ENCODE measurements around the gene EPB41L5.
"Not testable (repeated sequence)": the region's sequence is repeated elsewhere in the genome, so short reads cannot be mapped to it uniquely, and the experiment has no call there.

Gene EPB41L5

DNA sequence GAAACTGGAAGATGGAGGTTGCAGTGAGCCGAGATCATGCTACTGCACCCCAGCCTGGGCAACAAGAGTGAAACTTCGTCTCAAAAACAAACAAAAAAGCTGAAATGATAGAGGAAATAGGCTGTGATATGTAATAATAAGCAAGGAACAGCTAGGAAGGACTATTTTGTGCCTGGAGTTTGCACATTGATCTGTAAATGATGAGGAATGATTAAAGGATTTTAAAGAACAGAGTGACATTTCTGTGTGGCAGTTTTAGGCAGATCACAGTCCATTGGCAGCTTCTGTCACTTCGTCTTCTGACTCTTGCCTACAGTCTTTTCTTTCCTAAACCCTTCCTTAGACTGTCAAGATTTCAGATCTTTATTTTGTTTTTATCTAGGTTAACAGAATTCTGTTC, 19.4 kb downstream of the EPB41L5 start:
- no peak for DNase-seq

DNA sequence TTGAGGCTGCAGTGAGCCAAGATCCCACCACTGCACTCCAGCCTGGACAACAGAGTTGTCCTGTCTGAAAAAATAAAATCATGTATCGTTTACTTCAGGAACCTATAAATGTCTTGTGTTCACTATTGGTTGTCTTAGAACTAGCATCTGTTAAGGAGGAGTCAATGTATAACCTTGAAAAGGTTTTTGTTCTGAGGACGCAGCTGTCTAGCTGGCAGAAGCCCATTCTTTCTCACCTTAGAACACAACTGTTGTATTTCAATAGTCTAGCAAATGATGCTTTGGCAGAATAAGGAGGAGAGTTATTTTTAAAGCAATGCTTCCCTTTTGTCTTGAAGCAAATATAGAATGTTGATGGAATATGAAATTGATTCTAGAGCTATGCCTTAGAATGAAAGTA, 21.1 kb downstream of the EPB41L5 start:
- no peak for DNase-seq

DNA sequence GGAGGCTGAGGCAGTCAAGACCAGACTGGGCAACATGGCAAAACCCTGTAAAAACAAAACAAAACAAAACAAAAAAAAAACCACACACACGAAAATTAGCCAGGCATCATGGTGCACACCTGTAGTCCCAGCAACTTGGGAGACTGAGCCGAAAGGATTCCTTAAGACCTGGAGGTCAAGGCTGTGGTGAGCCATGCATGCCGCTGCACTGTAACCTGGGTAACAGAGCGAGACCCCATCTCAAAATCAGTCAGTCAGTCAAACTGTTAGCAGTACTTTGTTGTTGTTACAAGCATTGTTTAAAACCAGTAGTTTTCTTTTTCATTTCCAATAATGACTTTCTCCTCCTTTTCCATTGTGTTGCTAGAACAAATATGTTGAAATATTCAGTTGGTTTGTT, 21.7 kb downstream of the EPB41L5 start:
- no peak for DNase-seq

DNA sequence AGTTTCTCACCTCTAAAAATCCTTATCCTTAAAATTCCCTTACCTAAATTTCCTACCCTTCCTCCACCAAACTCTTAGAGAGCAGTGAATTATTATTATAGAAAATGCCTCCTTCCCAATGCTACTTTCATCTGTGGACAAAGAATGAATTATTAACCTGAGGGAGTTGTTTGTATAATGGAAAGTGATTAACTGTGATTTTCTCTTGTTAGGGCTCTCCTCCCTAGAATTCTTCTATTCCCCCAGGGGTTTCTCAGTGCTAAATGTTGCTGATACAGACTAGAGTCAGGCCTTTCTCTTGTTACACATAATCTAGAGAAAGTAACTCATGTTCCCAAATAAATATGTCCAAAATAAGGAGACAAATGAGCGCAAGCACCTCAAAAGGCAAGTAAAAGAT, 23.3 kb downstream of the EPB41L5 start:
- no peak for DNase-seq

DNA sequence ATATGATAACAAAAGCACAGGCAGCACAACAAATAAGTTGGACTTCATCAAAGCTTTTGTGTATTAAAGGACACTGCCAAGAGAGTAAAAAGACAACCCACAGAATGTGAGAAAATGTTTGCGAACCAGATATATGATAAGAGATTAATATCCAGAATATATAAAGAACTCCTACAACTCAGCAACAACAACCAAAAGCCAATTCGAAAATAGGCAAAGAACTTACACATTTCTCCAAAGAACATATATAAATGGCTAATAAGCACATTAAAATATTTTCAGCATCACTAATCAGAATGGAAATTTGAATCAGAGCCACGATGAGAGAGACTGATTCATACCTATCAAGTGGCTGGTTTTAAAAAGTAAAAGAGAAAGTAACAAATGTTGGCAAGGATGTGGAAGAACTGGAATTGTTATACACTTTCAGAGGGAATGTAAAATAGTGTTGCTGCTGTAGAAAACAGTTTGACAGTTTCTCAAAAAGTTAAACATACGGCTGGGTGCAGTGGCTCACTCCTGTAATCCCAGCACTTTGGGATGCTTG, 25.2 kb downstream of the EPB41L5 start:
- no peak for DNase-seq

DNA sequence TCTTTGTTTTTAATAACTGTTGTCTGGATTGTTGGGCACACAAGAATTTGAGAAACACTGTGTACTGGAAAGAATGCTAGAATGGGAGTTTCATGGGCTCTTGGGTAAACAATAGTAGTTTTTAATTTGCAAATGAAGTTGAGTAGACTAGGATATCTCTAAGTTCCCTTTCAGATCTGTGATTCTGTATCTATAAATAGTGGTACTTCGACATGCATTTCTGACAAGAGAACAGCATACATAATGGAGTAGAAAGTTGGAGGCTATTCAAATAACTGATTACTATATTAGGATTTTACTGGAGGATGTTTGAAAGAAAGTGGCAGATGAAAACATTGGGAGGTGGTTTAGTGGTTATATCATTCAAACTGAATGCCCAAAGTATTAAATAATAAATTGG, 29.5 kb downstream of the EPB41L5 start:
- no peak for DNase-seq

DNA sequence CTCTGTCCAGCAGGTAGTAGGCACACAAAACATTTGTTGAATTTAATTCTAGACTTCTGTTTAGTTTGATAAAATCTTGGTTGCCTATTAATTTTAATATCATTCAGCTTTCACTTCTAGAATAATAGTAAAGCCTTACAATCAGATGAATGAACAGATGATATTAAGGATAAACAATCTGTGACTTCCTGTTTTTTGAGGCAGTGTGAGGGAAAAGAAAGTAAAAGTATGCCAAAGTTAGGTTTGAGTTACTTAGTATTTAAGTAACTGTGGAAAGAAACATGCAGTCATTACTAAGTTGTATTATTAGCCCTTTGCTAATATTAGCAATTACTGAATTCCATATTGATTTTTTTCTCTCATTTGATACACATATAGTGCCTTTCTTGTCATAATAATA, 31.5 kb downstream of the EPB41L5 start:
- DNase-seq: no peak

DNA sequence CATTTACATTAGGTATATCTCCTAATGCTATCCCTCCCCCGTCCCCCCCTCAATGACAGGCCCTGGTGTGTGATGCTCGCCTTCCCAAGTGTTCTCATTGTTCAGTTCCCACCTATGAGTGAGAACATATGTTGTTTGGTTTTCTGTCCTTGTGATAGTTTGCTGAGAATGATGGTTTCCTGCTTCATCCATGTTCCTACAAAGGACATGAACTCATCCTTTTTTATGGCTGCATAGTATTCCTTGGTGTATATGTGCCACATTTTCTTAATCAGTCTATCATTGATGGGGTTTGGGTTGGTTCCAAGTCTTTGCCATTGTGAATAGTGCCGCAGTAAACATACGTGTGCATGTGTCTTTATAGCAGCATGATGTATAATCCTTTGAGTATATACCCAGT, 32.9 kb downstream of the EPB41L5 start:
- DNase-seq: not testable (repeated sequence)

DNA sequence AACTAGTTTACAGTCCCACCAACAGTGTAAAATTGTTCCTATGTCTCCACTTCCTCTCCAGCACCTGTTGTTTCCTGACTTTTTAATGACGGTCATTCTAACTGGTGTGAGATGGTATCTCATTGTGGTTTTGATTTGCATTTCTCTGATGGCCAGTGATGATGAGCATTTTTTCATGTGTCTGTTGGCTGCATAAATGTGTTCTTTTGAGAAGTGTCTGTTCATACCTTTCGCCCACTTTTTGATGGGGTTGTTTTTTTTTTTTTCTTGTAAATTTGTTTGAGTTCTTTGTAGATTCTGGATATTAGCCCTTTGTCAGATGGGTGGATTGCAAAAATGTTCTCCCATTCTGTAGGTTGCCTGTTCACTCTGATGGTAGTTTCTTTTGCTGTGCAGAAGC, 33.4 kb downstream of the EPB41L5 start:
- not testable (repeated sequence) for DNase-seq

DNA sequence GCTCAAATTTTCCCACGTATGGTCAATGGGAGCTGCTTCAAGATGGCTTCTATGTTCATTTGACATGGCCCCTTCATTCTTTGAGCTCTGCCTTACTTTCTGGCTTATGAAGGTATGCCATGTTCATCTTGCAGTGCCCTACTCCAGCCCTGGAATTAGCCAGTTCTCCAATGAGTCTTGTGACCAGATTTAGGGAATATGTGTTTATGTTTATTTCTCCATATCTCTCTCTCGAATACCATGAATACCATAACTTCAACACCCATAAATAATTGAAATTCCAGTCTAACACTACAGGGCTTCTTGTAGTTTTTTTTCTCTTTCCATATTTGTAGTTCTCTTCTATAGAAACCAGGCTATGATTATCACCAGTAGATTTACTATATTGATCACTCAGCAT, 39.7 kb downstream of the EPB41L5 start:
- no peak for DNase-seq

DNA sequence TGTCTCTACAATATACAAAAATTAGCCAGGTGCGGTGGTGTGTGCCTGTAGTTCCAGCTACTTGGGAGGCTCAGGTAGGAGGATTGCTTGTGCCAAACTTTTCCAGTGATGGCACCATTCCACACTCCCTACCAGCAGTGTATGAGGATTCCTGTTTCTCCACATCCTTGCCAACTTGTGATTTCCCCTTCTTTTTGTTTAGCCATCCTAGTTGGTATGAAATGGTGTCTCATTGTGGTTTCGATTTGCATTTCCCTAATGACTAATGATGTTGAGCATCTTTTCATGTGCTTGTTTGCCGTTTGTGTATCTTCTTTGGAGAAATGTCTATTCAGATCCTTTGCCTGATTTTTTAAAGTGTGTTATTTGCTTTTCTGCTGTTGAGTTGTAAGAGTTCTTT, 41.0 kb downstream of the EPB41L5 start:
- DNase-seq: no peak

DNA sequence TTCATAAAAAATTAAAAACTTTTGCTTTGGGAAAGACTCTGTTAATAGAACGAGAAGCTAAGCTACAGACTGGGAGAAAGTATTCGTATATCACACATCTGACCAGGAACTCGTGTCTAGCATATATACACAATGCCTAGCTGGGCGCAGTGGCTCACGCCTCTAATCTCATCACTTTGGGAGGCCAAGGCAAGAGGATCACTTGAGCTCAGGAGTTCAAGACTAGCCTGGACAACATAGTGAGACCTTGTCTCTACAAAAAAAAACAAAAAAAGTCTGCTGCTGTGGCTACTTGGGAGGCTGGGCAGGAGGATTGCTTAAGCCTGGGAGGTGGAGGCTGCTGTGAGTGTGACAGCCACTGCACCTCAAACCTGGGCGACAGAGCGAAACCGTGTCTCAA, 46.6 kb downstream of the EPB41L5 start:
- no peak for DNase-seq

DNA sequence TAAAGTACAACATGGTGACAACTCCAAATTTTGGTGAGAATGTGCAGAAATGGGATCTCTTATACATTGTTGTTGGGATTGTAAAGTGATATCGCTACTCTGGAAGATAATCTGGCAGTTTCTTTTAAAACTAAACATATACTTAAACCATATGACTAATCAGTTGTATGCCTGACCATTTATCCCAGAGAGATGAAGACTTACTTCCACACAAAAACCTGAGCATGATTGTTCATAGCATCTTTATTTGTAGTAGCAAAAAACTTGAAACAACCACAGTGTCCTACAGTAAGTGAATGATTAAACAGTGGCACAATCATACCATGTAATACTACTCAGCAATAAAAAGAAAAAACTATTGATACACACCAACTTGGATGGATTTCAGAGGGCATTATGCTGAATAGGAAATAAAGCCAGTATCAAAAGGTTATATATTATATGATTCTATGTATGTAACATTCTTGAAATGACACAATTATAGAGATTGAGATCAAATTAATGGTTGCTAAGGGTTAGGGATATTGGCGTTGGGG, 47.3 kb downstream of the EPB41L5 start:
- no peak for DNase-seq

DNA sequence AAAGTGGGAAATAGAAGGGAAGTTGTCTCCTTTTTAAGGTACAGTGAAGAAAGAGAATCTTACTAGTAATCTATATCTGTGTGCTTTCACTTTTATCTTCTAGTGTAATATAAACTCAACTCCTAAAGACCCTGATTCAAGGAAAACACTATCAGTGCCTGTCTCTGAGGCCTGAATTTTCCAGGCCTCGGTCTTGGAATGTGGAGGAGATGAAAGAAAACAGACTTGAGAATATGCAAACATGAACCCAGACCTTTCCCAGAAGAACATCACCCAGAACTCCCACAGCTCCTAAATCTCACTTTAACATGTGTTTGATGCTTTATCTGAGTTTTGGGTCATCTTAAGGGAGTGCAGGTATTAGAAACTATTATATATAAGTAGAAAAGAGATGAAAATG, 51.8 kb downstream of the EPB41L5 start:
- DNase-seq: no peak

DNA sequence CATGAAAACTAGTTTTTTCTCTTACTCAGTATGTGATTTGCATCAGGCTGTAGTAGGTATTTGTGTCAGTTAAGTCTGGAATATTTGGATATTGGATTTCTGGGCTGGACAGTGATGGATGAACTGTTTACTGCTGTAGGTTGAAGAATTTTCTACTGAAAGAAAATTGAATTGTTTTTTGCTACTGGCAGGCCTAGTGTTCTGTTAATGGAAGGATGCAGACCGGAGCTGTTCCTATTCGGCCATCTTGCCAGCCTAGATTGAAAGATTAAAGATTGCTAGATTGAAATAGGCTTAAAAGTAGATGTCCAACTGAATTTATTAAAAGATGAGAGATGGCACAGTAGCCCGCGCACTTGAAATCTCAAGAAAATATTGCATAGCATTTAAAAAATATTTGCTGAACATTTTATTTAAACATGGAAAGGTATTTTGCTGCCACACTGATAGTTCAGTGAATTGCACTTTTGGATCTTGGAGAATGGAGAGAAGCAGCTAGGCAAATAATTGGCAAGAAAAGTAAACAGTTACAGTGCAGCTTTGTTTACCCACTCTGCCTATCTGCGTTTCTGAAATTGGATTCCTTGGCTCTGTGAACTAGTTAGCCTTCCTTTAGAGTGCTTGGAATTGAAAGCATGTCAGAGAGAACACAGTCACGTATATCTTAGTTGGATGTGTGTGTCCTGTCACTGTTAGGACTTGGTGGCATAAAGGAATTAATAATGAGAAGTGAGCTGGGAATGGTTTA, 54.1 kb downstream of the EPB41L5 start:
- DNase-seq: no peak

DNA sequence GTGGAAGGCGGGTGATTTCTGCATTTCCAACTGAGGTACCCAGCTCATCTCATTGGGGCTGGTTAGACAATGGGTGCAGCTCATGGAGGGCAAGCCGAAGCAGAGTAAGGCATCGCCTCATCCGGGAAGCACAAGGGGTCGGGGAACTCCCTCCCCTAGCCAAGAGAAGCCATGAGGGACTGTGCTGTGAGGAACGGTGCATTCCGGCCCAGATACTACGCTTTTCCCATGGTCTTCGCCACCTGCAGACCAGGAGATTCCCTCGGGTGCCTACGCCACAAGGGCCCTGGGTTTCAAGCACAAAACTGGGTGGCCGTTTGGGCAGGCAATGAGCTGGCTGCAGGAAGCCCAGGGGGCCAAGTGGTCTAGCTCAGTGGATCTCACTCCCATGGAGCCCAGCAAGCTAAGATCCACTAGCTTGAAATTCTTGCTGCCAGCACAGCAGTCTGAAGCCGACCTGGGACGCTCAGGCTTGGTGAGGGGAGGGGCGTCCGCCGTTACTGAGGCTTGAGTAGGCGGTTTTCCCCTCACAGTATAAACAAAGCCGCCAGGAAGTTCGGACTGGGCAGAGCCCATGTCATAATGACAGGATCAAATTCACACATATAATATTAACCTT, 55.3 kb downstream of the EPB41L5 start:
- DNase-seq: not testable (repeated sequence)

DNA sequence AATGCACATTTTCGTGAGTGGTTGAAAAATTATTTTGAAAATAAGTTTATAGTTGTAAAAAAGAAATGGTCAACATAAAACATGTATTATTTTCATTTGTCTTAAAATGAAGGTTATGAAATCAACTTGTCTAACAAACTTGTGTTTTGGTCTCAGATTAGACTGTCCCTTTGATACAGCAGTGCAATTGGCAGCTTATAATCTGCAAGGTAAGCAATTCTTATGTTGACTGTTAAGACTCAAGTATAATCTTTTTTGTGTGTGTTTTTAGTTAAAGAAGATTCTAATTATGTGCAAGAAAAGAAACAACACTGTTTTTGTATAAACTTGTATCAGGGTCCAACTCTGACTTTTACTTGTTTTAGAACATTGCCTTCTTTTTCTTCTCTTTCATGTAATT, 62.7 kb downstream of the EPB41L5 start:
- no peak for DNase-seq

DNA sequence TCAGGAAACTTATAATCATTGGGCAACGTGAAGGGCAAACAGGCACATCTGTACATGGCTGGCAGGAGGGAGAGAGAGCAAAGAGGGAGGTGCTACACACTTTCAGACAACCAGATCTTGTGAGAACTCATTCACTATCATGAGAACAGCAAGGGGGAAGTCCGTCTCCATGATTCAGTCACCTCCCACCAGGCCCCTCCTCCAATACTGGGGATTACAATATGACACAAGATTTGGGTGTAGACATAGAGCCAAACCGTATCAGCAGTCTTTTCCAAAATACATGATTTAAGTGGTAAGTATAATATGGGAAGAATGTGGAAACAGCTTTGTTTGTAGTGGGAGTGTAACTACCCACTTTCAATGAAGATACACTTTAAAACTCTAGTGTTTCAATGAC, 65.0 kb downstream of the EPB41L5 start:
- no peak for DNase-seq

DNA sequence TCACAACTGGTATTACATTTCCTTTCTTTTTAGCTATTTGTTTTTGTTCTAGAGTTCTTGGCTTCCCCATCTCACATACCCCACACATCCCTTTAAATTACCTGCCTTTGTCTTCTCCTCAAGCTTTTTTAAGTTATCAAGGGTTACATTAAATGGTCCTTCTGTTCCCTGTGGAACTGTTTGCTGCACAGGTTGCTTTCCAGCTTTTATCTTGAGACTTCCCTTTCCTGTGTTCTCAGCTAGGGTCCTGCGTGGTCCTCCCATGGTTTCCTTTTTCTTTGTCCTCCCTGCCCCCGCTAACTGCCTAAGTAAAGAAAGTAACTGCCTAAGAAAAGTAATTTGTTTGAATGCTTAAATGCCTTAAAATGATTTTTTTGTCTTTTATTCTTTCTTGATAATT, 66.8 kb downstream of the EPB41L5 start:
- DNase-seq: no peak

DNA sequence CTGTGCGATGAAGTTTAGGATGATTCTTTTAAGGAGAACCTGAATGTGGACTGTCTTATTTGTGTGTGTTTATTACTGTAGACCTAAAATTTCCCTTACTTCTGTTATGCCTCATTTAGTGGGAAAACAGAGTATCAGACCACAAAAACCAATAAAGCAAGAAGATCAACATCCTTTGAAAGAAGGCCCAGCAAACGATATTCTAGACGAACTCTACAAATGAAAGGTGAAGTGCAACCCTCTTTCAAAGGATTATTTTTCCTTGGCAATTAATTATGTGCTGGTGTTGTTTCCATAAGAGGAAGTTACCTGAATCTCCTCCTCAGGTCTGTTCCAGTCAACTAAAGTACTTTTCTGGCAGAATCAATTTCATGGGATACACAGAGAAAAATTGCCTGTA, 78.6 kb downstream of the EPB41L5 start:
- DNase-seq: no peak

DNA sequence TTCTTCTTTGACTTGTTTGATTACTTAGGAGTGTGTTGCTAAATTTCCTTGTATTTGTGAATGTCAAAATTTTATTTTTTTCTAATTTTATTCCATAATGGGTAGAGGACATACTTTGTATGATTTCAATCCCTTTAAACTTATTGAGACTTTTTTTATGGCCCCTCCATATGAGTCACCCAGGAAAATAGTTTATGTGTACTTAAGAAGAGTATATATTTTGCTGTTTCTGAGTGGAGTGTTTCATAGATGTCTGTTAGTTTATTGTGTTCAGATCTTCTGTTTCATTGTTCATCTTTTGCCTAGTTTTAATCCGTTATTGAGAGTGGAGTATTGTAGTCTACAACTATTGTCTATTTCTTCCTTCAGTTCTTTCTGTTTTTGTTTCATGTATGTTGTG, 81.9 kb downstream of the EPB41L5 start:
- DNase-seq: no peak

DNA sequence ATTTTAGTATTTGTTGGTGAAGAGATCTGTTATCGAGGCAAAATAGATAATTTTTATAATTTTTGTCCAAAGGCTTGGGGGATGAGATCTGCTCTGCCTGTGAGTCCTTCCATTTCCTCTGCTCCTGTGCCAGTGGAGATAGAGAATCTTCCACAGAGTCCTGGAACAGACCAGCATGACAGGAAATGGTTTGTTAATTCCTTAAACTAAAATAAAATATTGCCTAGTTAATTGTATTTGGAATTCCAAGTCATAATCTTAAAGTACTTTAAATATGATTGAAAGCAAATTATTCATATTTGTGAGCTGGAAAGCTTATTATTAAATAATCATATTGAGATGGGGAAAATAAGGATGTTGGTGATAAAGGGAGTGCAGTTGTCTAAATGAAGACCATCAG, 87.8 kb downstream of the EPB41L5 start:
- DNase-seq: no peak

DNA sequence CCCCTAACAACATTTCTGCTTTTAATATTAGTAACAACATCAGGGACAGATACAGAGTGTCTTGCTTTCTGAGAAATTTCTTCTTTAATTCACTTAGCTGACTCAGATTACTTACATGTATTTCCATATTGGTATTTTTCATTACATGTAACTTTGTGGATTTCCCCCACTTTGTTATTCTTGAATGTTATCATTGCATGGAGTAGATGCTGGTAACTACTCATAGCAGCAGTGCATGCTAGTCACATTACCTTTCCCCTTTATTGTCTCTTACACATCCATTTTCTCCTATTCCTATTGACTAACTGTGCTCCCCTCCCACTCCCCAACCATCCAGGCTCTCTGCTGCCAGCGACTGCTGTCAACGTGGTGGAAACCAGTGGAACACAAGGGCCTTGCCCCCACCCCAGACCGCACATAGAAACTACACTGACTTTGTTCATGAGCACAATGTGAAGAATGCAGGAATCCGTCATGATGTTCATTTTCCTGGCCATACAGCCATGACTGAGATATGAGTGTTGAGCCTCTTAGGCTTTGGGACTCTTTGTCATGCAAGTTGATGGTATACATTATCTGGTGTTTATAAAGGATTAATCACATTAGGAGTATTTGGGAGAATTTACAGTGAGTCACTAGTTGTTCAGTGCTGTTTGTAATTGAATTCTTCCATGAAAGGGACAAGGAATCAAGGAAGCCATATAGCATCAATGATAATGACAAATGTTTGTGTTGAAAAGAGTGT, 91.0 kb downstream of the EPB41L5 start:
- no peak for DNase-seq

DNA sequence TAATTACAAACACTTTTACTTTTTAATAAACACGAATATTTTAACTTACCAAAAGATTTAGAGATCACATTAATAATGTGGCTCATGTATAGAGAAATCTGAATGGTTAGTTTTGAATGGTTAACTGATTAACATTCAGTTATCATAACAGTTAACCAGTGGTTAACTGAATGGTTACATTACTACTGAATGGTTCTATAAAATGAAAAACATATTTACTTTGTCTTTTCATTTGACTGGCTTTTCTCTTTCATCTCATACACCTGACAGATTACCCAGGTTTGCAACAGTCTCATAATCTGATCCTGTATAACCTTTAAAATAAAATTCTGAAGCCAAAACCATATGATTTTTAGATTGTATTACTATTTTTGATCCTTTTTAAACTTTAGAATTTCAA, 91.9 kb downstream of the EPB41L5 start:
- DNase-seq: no peak

Data from NCI-H1694 treated with DMSO at 0.1 percent for 48 hours (cell line).